Measurements from ENCODE around the gene MSH2. TPM values are rescaled to one million over a fixed set of nuclear protein-coding genes. Genes with fewer than 3 reads are reported as not detected.

The MSH2 gene
- total RNA-seq, 1 experiment from 2014 or later: 139 TPM

- no peak for TF ChIP-seq CTCF (conservative IDR thresholded peaks at IDR 0.05)
- Histone ChIP-seq H2BK20ac (ENCODE audit: low read depth, low read length, poor library complexity, severe bottlenecking) (no peak overlapping the region), H3K4me1 (ENCODE audit: insufficient read depth, low read length) (no peaks in the 10 kb centered on the region), H3K4ac (ENCODE audit: low read depth, low read length) (no peak overlapping the region), H3K27me3 (ENCODE audit: insufficient read depth, low read length) (no peaks in the 10 kb centered on the region), H3K9ac (ENCODE audit: extremely low read depth, insufficient read length, low read length) (no peak overlapping the region), H3K18ac (ENCODE audit: insufficient read length, low read depth, low read length) (no peak overlapping the region), H3K79me2 (ENCODE audit: insufficient read depth, low read length) (no peaks in the 10 kb centered on the region), H3K14ac (ENCODE audit: insufficient read depth, low read length) (no peak overlapping the region), H3K4me2 (ENCODE audit: insufficient read depth, insufficient read length, low read length) (no peak overlapping the region), H4K20me1 (ENCODE audit: control insufficient read depth, insufficient read depth, insufficient read length) (no peaks in the 10 kb centered on the region), H3T11ph (ENCODE audit: low read length) (no peak overlapping the region), H2AFZ (ENCODE audit: low read length) (no peak overlapping the region), H2AK5ac (ENCODE audit: insufficient read length, low read length) (no peak overlapping the region), H3K9me3 (ENCODE audit: control insufficient read depth, low read depth, low read length) (no peaks in the 10 kb centered on the region), H3K23me2 (ENCODE audit: insufficient read length, low read depth, low read length, poor library complexity, severe bottlenecking) (no peaks in the 10 kb centered on the region), H4K91ac (ENCODE audit: insufficient read length, low read depth, low read length) (no peak overlapping the region), H2BK120ac (ENCODE audit: low read depth, low read length, poor library complexity, severe bottlenecking) (no peak overlapping the region), H4K8ac (replicated peaks; ENCODE audit: insufficient read length, low read depth, low read length) (no peak overlapping the region), H3K23ac (ENCODE audit: insufficient read length, low read depth, low read length) (no peak overlapping the region), H4K5ac (ENCODE audit: insufficient read length, low read depth, low read length) (no peak overlapping the region), H2BK15ac (ENCODE audit: low read depth, low read length) (no peak overlapping the region), H2BK5ac (ENCODE audit: insufficient read length, low read length) (no peak overlapping the region), H3K27ac (ENCODE audit: insufficient read length, low read depth, low read length) (no peak overlapping the region), H3K79me1 (ENCODE audit: insufficient read depth, low read depth, low read length, poor library complexity, severe bottlenecking) (peaks cover 5% of the 10 kb centered on the region), H2BK12ac (ENCODE audit: insufficient read length, low read depth, low read length) (no peak overlapping the region), H3K56ac (ENCODE audit: insufficient read length, low read depth, low read length) (no peak overlapping the region)
- Mint-ChIP-seq H3K4me3 (no peak overlapping the region), H3K9me3 (no peaks in the 10 kb centered on the region), H3K4me1 (peaks cover 5 to 9% of the 10 kb centered on the region in 2 experiments; a peak in 3 of 4 replicates), H3K27me3 (ENCODE audit: low read depth) (no peaks in the 10 kb centered on the region; the same call in 1 of the 2 replicates), H3K36me3 (ENCODE audit: insufficient read depth in 1 of 3, low read depth in 3 of 3) (peaks cover 65 to 78% (median 65%) of the 10 kb centered on the region in 3 experiments; a peak in 6 of 7 replicates), H3K27ac (peak overlapping the region in 1 of 3 experiments; percentile 75; a peak in 2 of 7 replicates)
- no peak for DNase-seq
Observed at GRCh38 chr2:47451790-47452189, 48.8 kb downstream of the MSH2 start.
